HTR-8/SVneo (cell line): ENCODE data around the gene BMP6.
"Not testable (repeated sequence)": the region's sequence is repeated elsewhere in the genome, so short reads cannot be mapped to it uniquely, and the experiment has no call there.

Experiments used
- DNase-seq: peaks from one replicate; pipeline ENCODE4 v3.0.0; 2011; ENCODE audit warnings: low spot score, mixed read lengths; ENCODE audit not compliant: insufficient read length
- FAIRE-seq: peaks from 2 replicates; lab custom pipeline; 2011; peaks lifted over from hg19 to GRCh38; lab: Jason Lieb, UNC

Gene BMP6

DNA sequence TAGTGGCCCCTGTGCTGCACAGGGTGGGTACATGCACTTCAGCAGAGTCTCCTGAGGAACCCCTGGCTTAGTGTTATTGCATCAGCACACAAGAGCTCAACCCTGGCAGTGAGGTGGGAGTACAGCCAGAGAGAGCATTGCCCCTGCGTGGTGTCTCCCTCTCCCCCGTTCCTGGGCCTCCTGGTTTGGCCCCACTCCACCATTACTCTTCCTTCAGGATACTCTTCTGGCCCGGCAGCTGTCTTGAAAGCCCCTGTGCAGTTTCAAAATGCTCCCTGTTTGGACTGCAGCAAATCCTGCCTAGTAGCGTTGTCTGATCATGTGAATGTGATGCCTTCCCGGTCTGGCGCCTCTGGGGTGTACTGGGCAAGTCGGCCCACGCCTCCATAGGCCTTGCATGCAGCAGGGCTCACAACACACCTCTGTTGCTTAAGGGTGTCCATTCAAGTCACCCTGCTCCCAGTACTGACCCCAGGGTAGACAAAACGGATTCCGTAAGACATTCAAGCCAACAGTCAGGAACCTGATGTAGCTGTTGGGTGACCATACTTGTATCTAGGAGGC, 152.6 kb downstream of the BMP6 start:
- FAIRE-seq (no peak), DNase-seq (no peak)

DNA sequence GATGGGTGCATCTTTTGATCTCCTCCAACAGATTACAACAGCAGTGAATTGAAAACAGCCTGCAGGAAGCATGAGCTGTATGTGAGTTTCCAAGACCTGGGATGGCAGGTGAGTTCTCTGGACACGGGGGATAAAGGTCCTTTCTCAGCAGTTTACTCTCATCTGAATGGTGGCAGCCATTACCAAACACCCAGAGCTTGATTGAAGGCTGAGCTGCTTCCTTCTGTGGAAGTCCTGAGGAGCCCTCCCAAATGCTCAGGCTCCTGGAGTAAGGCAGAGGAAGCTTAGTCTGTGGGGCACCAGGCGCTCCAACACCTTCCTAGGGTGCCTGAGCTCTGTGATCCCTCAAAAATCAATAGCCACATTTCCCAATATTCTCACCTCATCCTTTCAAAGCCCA, 153.1 kb downstream of the BMP6 start:
- FAIRE-seq (no peak), DNase-seq (no peak)

DNA sequence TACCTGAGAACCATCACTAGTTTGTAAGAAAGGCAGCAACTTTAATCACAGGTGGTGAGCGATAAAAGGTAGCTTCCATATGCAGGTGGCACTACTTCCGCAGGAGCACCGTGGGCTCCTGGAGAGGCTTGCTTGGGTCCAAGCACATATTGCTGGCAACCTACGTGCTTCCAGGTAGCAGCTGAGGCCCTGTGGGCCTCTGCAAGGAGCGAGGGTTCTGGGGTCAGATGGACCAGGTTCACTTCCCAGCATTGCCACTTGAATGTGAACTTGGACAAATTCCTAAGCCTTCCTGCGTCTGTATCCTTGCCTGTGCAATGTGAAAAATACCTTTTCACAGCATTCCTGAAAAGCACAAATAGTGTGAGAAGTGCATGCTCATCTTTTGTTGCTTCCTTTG, 153.7 kb downstream of the BMP6 start:
- no peak for FAIRE-seq
- no peak for DNase-seq

DNA sequence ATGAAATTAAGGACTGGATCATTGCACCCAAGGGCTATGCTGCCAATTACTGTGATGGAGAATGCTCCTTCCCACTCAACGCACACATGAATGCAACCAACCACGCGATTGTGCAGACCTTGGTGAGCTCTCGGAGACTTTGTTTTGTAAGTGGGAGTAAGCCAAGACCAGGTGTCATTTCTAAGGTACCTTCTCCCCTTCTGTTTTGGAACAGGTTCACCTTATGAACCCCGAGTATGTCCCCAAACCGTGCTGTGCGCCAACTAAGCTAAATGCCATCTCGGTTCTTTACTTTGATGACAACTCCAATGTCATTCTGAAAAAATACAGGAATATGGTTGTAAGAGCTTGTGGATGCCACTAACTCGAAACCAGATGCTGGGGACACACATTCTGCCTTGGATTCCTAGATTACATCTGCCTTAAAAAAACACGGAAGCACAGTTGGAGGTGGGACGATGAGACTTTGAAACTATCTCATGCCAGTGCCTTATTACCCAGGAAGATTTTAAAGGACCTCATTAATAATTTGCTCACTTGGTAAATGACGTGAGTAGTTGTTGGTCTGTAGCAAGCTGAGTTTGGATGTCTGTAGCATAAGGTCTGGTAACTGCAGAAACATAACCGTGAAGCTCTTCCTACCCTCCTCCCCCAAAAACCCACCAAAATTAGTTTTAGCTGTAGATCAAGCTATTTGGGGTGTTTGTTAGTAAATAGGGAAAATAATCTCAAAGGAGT, 154.2 kb downstream of the BMP6 start:
- DNase-seq (no peak), FAIRE-seq (no peak)

DNA sequence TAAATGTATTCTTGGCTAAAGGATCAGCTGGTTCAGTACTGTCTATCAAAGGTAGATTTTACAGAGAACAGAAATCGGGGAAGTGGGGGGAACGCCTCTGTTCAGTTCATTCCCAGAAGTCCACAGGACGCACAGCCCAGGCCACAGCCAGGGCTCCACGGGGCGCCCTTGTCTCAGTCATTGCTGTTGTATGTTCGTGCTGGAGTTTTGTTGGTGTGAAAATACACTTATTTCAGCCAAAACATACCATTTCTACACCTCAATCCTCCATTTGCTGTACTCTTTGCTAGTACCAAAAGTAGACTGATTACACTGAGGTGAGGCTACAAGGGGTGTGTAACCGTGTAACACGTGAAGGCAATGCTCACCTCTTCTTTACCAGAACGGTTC, 154.8 kb downstream of the BMP6 start:
- no peak for FAIRE-seq
- DNase-seq = no peak

DNA sequence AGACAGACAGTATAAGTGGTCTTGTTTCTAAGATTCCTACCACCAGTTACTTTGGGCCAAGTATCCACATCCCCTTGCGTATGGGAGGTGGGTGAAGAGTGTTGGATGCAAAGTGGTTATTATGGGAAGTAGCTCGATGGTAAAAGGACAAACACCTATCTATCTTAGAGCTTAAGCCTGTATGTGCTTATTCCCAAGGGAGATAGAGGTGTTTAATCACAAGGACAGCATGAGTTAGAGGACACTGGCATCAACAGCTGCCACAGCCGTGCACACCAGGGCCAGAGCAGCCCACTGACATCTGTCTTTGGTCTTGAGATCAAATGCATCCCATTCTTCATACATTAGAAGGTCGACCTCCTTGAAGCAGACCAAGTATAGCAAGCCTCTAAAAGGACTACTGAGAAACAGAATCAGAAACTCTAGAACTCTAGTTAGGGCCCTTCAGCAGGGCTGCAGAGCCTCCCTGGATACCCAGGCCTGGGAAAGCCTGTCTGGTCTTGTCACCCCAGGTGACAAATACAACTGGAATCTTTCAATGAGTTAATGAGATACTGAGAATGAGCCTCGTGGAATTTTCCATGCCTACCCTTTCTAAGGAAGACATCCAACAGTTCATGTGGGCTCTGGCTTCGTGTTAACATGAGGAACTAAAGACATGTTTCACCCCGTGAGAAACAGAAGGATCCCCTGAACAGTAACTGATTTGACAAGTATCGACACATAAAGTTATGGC, 156.0 kb downstream of the BMP6 start:
- DNase-seq = no peak

DNA sequence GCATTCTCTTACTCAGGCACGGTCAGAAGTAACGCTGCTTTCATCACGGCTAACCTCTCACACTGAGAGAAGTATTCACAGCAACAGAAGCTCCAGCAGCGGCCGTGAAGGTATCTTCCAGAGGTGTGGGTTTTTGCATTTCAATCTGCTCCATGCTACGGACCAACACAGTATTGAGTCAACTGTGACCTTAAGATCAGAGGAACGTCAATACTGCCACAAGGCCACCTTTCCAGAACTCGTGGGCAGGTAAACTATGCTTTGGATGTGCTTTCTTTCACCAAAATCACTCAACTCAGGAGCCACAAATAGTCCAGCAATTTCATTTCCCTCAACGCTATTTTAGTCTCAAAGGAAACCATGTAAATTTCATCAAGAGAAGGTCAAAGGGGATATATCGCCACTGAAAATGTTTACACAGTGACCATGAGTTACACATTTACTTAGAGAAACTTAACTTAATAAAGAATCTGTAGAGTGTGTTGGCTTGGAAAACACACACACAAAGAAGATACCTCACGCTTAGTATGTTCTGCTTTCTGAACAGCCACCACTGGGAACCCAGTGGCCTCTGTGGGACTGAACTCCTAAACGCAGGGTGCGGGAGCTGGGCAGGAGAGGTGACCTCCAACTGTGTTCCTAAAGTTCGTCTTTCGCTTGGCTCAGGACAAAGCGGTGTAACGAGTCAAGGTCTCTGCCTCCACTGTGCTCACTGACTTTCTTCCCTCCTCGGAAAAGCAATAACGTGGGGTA, 156.8 kb downstream of the BMP6 start:
- no peak for DNase-seq
- no peak for FAIRE-seq

More for the DNA sequence above, 156.0 kb downstream of the BMP6 start:
- no peak for FAIRE-seq

DNA sequence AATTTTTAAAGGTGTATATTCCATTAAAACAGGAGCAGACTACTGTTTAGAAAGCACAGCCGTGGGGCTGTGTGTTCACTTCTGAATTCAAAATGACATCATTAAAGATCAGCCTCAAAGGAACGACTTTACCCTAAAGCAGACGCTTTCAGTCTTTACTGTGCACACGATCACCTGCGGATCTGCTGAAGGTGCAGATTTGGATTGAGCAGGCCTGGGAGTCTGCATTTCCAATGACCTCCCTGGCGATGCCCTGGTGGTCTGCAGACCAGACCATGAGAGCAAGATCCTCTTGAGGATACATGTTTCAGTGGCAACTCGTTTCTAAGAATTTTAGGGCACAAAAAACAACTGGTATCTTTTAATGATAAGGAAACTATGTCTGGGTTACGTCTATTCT, 157.5 kb downstream of the BMP6 start:
- DNase-seq = no peak
- FAIRE-seq = no peak

DNA sequence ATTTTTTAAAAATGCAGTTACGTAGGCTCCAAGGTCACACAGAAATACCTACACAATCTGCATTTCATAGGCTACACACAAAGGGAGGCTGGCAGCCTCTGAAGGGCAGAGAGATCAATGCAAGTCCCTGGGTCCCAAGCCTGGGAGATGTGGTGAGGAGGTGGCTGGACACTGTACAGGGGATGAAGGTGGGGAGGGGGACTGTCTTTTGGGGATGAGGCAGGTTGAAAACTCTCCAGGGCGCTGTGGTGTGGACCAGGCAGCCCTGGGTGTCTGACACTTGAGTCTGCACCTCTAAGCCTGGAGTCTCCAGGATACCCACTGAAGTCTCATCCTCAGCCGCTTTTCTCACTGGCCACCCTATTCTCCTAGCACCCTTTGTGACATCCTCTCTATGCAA, 160.2 kb downstream of the BMP6 start:
- DNase-seq (no peak), FAIRE-seq (no peak)

DNA sequence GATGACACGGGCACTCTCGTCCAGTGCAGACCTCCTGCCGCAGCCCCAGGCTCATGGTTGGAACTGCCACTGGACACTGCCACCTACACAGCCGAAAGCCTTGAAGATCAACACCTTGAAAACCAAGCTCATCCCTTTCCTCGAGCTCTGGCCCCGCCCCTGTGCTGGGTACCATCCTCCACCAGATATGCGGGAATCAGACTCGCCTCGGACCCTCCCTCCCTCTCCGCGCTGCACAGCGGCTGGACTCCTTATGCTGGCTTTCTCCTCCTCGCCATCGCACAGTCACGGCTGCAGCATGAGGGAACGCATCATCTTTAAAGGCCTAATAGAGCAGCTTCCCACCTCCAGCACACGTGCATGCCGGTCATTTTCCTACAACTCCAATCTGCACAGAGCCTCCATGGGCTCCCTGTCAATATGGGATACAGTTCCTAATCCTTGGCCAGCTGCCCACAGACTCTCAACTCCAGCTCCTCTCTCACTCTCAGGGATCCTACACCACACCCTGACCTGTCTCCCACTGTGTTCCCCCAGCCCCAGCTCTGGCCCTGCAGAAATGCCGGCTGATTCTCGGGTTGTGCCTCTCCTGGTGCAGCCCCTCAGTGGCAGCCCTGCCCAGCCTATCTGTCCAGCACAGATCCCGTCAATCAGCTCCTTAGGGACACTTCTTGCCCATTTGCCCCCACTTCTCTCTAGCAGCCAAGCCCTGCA, 161.5 kb downstream of the BMP6 start:
- no peak for FAIRE-seq
- no peak for DNase-seq

DNA sequence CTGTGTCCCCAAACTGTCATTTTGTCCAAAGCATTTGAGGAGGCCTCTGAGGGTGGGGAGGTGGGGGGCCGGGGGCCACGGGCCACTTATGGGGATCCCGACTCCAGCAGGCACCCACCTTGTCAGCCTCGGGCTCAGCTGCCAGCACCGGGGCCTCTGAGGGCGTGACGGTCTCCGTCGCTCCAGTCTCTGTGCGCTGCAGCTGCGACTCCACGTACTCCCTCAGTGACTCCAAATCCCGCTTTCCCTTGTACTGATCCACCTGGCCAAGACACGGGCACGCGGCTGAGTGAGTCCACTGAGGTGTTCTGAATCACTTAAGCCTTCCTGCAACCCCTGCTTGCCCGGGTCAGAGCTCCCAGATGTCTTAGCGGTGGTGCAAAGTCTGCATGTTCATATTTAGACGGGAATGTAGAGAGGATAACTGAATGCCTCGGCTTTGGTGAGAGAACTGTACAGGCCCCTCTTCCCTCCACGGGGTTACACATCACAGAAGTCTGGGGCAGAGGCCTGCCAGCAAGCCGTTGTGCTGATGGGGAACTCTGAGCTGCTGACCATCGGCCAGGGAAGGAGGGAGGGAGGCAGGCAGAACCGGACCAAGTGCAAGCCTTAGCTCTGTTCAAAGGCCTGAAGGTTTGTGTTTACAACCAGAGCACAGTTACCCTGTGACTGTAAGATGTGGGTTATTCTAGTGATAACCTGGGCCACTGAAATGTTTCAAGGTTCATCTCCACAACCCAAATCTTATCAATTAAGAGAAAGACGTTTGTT, 162.9 kb downstream of the BMP6 start:
- FAIRE-seq (no peak), DNase-seq (no peak)

DNA sequence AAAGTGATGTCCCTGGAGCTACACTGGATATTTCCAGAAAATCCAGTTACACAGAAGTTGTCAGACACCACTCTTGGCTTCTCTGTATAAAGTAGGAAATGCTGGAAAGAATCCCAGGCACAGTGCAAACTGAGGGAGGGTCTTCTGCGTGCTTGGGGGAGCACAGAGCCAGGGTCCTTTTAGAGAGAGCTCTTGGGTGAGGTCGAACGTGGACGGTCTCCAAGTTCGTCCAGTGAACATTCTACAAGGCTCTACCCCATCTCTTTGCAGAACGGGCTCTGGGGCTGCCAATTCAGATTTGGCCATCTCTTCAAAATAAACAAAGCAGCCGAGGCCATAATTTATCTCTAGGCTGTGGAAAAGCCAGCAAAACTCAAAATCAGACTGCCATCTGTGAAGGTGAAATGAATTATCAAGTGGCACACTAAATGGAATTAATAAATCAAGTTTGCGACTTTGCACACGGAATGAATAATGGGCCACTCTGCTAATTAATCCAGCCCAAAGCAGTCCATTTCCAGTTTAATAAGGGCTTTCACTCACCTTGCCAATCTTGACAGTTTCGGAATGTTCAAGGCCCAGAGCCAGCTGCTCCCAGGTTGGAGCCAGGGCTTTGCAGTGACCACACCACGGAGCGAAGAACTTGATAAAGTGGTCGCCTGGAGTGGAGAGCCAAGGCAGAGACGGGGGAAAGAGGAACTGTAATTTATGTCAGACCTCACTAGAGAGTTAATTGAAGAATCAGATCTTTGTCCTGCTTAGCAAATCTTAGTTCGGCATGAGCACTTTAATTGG, 165.4 kb downstream of the BMP6 start:
- DNase-seq (no peak), FAIRE-seq (no peak)

DNA sequence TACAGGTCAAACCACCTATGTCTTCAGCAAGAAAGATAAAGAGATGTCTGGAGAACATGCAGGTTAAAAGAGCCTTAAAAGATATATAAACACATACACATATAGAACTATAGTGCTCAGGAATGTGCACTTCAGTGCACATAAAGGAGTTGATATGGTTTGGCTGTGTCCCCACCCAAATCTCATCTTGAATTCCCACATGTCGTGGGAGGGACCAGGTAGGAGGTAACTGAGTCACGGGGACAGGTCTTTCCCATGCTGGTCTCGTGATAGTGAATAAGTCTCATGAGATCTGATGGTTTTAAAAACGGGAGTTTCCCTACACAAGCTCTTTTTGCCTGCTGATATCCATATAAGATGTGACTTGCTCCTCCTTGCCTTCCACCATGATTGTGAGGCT, 166.5 kb downstream of the BMP6 start:
- DNase-seq, FAIRE-seq: not testable (repeated sequence)

DNA sequence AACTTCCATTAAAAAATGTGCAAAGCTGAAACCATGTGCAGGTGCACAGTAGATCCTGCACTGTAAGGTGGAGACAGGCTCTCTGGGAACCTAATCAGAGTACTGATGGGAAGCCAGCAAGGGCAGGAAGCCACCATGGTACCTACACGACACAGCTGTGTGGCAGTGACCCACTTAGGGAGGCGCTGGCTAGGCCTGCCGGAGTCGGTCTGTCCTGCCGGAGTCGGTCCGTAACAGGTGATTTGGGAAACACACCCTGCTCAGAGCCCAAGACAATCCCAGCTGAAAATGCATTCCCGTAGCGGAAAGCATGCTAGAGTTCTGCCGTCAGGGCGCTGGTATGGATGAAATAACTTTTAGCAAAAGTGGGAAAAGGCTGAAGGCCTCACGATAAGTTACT, 167.4 kb downstream of the BMP6 start:
- FAIRE-seq (no peak), DNase-seq (no peak)

DNA sequence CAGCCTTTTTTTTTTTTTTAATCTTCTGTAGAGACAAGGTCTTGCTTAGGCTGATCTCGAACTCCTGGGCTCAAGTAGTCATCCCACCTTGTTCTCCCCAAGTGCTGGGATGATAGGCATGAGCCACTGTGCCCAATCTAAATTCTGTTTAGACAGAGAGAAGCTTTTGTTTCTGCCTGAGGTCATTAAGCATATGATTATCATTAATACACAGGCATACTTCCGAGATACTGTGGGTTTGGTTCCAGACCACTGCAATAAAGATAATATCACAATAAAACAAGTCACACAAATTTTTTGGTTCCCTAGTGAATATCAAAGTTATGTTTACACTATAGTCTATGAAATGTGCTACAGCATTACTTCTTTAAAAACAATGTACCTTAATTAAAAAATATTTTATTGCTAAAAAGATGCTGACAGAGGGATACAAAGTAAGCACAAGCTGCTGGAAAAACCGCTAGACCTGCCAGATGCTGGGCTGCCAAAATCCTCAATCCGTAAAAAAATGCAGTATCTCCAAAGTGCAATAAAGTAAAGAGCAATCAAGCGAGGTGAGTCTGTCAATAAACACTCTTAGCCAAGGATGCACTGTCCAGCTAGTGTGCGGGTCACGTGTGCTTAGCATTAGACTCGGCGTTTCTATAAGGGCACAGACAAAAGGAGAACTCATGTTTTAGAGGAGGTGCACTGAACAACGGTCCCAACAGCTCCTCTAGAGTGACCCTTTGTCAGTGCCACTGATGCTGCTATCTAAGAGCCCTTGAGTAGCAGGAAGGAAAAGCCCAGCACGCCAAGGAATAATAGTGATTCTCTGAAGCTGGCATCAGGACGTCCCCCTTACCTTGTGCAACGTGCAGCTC, 168.6 kb downstream of the BMP6 start:
- FAIRE-seq = no peak

DNA sequence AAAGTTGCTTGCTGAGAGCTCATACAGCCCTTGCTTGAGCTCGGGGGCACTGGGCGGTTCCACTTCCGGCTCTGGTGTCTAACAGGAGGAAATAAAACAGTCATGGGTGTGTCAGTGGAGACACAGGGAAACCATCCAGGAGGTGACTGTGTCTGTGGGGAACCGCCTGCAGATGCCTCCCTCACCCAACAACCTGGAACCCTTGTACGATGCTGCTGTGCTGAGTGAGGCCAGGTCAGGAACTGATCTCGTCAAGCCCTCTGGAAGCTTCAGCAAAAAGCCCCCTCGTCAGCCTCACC, 169.2 kb downstream of the BMP6 start:
- FAIRE-seq (no peak), DNase-seq (no peak)

More for the DNA sequence above, 168.6 kb downstream of the BMP6 start:
- no peak for DNase-seq

DNA sequence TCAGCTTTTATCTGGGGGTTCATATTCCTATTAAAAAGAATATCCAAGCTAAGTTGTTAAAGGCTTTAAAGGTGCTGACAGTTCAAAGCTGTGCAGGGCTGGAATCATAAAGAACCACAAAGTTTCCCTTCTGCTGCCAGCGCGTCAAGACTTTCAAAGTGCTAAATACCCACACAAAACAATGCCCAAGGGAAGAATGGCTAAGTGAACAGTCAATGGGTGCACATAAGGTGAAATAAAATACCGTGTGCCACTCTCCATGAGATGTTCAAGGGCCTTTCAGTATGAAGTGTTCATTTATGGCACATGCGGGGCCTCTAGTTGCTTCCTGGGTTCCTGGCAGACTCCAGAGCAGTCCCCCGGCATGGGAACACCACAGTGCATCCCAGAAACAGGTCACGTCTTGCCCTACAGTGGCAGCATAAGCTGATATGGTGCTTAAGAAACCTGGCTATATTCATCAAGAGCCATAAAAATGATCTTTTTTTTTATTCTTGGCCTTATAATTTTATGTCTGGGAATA, 170.6 kb downstream of the BMP6 start:
- FAIRE-seq (no peak), DNase-seq (no peak)
